ENCODE measurements around the gene PIM1.

Gene PIM1

GRCh38 chr6:37205175-37205996 lies 35.4 kb downstream of the PIM1 start:
- no peak overlapping the region for H4K91ac ChIP-seq (ENCODE audit: low read depth, low read length, poor library complexity)
- H3K4me2 ChIP-seq (ENCODE audit: insufficient read depth, low read length, poor library complexity, severe bottlenecking) = no peak overlapping the region
- H3K36me3 ChIP-seq (replicated peaks in 1 of 2; ENCODE audit: control insufficient read depth in 2 of 2, insufficient read depth in 2 of 2, low read length in 2 of 2) = no peaks in the 10 kb centered on the region
- no peak overlapping the region for H3K23ac ChIP-seq (ENCODE audit: low read depth, low read length, poor library complexity)
- H2BK12ac ChIP-seq (ENCODE audit: low read length) = no peak overlapping the region
- H2BK15ac ChIP-seq (ENCODE audit: low read length) = no peak overlapping the region
- no peaks in the 10 kb centered on the region for H3K79me1 ChIP-seq (ENCODE audit: low read depth, low read length)
- peaks cover 0 to 6% (median 2%) of the 10 kb centered on the region in 3 experiments for H3K27me3 ChIP-seq (ENCODE audit: control insufficient read depth in 3 of 3, insufficient read depth in 3 of 3, low read depth in 1 of 3, low read length in 3 of 3)
- H2BK120ac ChIP-seq (ENCODE audit: low read depth, low read length) = no peak overlapping the region
- H2AK5ac ChIP-seq (ENCODE audit: low read depth, low read length) = no peak overlapping the region
- H3K9me3 ChIP-seq (replicated peaks in 1 of 2; ENCODE audit: control insufficient read depth in 2 of 2, insufficient read depth in 1 of 2, low read depth in 1 of 2, low read length in 2 of 2) = no peaks in the 10 kb centered on the region
- H2BK5ac ChIP-seq (ENCODE audit: low read length) = no peak overlapping the region
- DNase-seq (ENCODE audit: low spot score) = no peak
- H3K14ac ChIP-seq (ENCODE audit: low read length) = no peak overlapping the region
- H3K4ac ChIP-seq (ENCODE audit: low read length) = no peak overlapping the region
- peak overlapping the region; percentile 71 for H2AFZ ChIP-seq (ENCODE audit: low read length)
- no peak overlapping the region for H3K4me3 ChIP-seq (ENCODE audit: low read length in 2 of 2)
- no peak overlapping the region for H3K9ac ChIP-seq (ENCODE audit: low read depth, low read length, poor library complexity)
- H3K18ac ChIP-seq (ENCODE audit: low read length) = no peak overlapping the region
- no peak overlapping the region for H3K27ac ChIP-seq (replicated peaks; ENCODE audit: low read length)
- H3K4me1 ChIP-seq (ENCODE audit: control insufficient read depth in 2 of 2, insufficient read depth in 1 of 2, low read depth in 1 of 2, low read length in 2 of 2) = peaks cover 2 to 3% of the 10 kb centered on the region in 2 donors
- H4K8ac ChIP-seq (ENCODE audit: low read depth, low read length) = no peak overlapping the region
- WGBS, 2 donors (ENCODE audit: extremely low coverage in 2 of 2, insufficient read length in 2 of 2, insufficient replicate concordance in 1 of 2) = no CpG with 5 or more reads among the region's 13 CpGs

GRCh38 chr6:37205997-37206340 lies 36.0 kb downstream of the PIM1 start:
- no peak overlapping the region for H3K23ac ChIP-seq (ENCODE audit: low read depth, low read length, poor library complexity)
- WGBS, 2 donors (ENCODE audit: extremely low coverage in 2 of 2, insufficient read length in 2 of 2, insufficient replicate concordance in 1 of 2) = no CpG with 5 or more reads among the region's 4 CpGs
- H3K18ac ChIP-seq (ENCODE audit: low read length) = no peak overlapping the region
- H4K8ac ChIP-seq (ENCODE audit: low read depth, low read length) = no peak overlapping the region
- H3K79me1 ChIP-seq (ENCODE audit: low read depth, low read length) = no peaks in the 10 kb centered on the region
- H2BK15ac ChIP-seq (ENCODE audit: low read length) = no peak overlapping the region
- no peaks in the 10 kb centered on the region for H3K9me3 ChIP-seq (replicated peaks in 1 of 2; ENCODE audit: control insufficient read depth in 2 of 2, insufficient read depth in 1 of 2, low read depth in 1 of 2, low read length in 2 of 2)
- no peak overlapping the region for H3K4me2 ChIP-seq (ENCODE audit: insufficient read depth, low read length, poor library complexity, severe bottlenecking)
- H3K4me3 ChIP-seq (ENCODE audit: low read length in 2 of 2) = no peak overlapping the region
- peaks cover 0 to 2% (median 2%) of the 10 kb centered on the region in 3 experiments for H3K27me3 ChIP-seq (ENCODE audit: control insufficient read depth in 3 of 3, insufficient read depth in 3 of 3, low read depth in 1 of 3, low read length in 3 of 3)
- H2AK5ac ChIP-seq (ENCODE audit: low read depth, low read length) = no peak overlapping the region
- no peak overlapping the region for H2AFZ ChIP-seq (ENCODE audit: low read length)
- H3K14ac ChIP-seq (ENCODE audit: low read length) = no peak overlapping the region
- no peaks in the 10 kb centered on the region for H3K36me3 ChIP-seq (replicated peaks in 1 of 2; ENCODE audit: control insufficient read depth in 2 of 2, insufficient read depth in 2 of 2, low read length in 2 of 2)
- no peak overlapping the region for H2BK120ac ChIP-seq (ENCODE audit: low read depth, low read length)
- no peak overlapping the region for H3K9ac ChIP-seq (ENCODE audit: low read depth, low read length, poor library complexity)
- H3K4ac ChIP-seq (ENCODE audit: low read length) = no peak overlapping the region
- no peak overlapping the region for H4K91ac ChIP-seq (ENCODE audit: low read depth, low read length, poor library complexity)
- H2BK5ac ChIP-seq (ENCODE audit: low read length) = no peak overlapping the region
- peaks cover 2 to 5% of the 10 kb centered on the region in 2 donors for H3K4me1 ChIP-seq (ENCODE audit: control insufficient read depth in 2 of 2, insufficient read depth in 1 of 2, low read depth in 1 of 2, low read length in 2 of 2)
- DNase-seq (ENCODE audit: low spot score) = no peak
- no peak overlapping the region for H2BK12ac ChIP-seq (ENCODE audit: low read length)
- H3K27ac ChIP-seq (replicated peaks; ENCODE audit: low read length) = no peak overlapping the region

DNA sequence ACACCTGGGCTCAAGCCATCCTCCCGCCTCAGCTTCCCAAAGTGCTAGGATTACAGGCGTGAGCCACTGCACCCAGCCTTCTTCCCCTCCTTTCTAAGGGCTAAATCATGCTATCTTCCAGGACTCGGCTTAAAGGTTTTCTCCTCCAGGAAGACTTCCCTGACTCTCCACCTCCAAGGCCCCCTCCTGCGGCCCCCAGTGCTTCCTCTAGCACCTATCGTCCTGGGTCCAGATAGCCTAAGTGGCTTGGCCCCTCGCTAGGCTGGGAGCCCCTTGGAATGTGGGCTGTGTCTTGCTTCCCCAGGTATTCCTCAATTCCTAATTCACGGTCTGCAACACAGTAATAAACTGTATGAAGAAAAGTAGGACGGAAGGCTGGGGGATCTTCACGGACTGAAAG lies 36.7 kb downstream of the PIM1 start:
- no peak overlapping the region for H3K9ac ChIP-seq (ENCODE audit: low read depth, low read length, poor library complexity)
- H2AFZ ChIP-seq (ENCODE audit: low read length) = no peak overlapping the region
- no peak overlapping the region for H3K4ac ChIP-seq (ENCODE audit: low read length)
- H3K23ac ChIP-seq (ENCODE audit: low read depth, low read length, poor library complexity) = no peak overlapping the region
- no peak overlapping the region for H3K18ac ChIP-seq (ENCODE audit: low read length)
- H3K79me1 ChIP-seq (ENCODE audit: low read depth, low read length) = no peaks in the 10 kb centered on the region
- WGBS, 2 donors (ENCODE audit: extremely low coverage in 2 of 2, insufficient read length in 2 of 2, insufficient replicate concordance in 1 of 2) = no CpG with 5 or more reads among the region's 9 CpGs
- no peak overlapping the region for H3K14ac ChIP-seq (ENCODE audit: low read length)
- no peak overlapping the region for H2BK5ac ChIP-seq (ENCODE audit: low read length)
- H3K9me3 ChIP-seq (replicated peaks in 1 of 2; ENCODE audit: control insufficient read depth in 2 of 2, insufficient read depth in 1 of 2, low read depth in 1 of 2, low read length in 2 of 2) = no peaks in the 10 kb centered on the region
- H4K8ac ChIP-seq (ENCODE audit: low read depth, low read length) = no peak overlapping the region
- no peak overlapping the region for H2BK120ac ChIP-seq (ENCODE audit: low read depth, low read length)
- DNase-seq (ENCODE audit: low spot score) = no peak
- no peak overlapping the region for H3K4me2 ChIP-seq (ENCODE audit: insufficient read depth, low read length, poor library complexity, severe bottlenecking)
- H4K91ac ChIP-seq (ENCODE audit: low read depth, low read length, poor library complexity) = no peak overlapping the region
- no peak overlapping the region for H2BK12ac ChIP-seq (ENCODE audit: low read length)
- peaks cover 2 to 5% of the 10 kb centered on the region in 2 donors for H3K4me1 ChIP-seq (ENCODE audit: control insufficient read depth in 2 of 2, insufficient read depth in 1 of 2, low read depth in 1 of 2, low read length in 2 of 2)
- no peak overlapping the region for H2AK5ac ChIP-seq (ENCODE audit: low read depth, low read length)
- H3K36me3 ChIP-seq (replicated peaks in 1 of 2; ENCODE audit: control insufficient read depth in 2 of 2, insufficient read depth in 2 of 2, low read length in 2 of 2) = no peaks in the 10 kb centered on the region
- peaks cover 0 to 2% (median 0%) of the 10 kb centered on the region in 3 experiments for H3K27me3 ChIP-seq (ENCODE audit: control insufficient read depth in 3 of 3, insufficient read depth in 3 of 3, low read depth in 1 of 3, low read length in 3 of 3)
- H2BK15ac ChIP-seq (ENCODE audit: low read length) = no peak overlapping the region
- no peak overlapping the region for H3K27ac ChIP-seq (replicated peaks; ENCODE audit: low read length)
- H3K4me3 ChIP-seq (ENCODE audit: low read length in 2 of 2) = no peak overlapping the region

GRCh38 chr6:37207903-37208456 lies 38.0 kb downstream of the PIM1 start:
- Histone ChIP-seq H4K91ac (ENCODE audit: low read depth, low read length, poor library complexity) (no peak overlapping the region), H3K4me3 (ENCODE audit: low read length in 2 of 2) (no peak overlapping the region), H3K18ac (ENCODE audit: low read length) (no peak overlapping the region), H3K14ac (ENCODE audit: low read length) (no peak overlapping the region), H2BK5ac (ENCODE audit: low read length) (no peak overlapping the region), H3K4ac (ENCODE audit: low read length) (no peak overlapping the region), H3K9me3 (replicated peaks in 1 of 2; ENCODE audit: control insufficient read depth in 2 of 2, insufficient read depth in 1 of 2, low read depth in 1 of 2, low read length in 2 of 2) (no peaks in the 10 kb centered on the region), H3K4me1 (ENCODE audit: control insufficient read depth in 2 of 2, insufficient read depth in 1 of 2, low read depth in 1 of 2, low read length in 2 of 2) (peaks cover 2 to 5% of the 10 kb centered on the region in 2 donors), H2BK15ac (ENCODE audit: low read length) (no peak overlapping the region), H3K9ac (ENCODE audit: low read depth, low read length, poor library complexity) (no peak overlapping the region), H2BK120ac (ENCODE audit: low read depth, low read length) (no peak overlapping the region), H2AFZ (ENCODE audit: low read length) (no peak overlapping the region), H3K27me3 (ENCODE audit: control insufficient read depth in 3 of 3, insufficient read depth in 3 of 3, low read depth in 1 of 3, low read length in 3 of 3) (peaks cover 0 to 2% (median 0%) of the 10 kb centered on the region in 3 experiments), H3K36me3 (replicated peaks in 1 of 2; ENCODE audit: control insufficient read depth in 2 of 2, insufficient read depth in 2 of 2, low read length in 2 of 2) (no peaks in the 10 kb centered on the region), H3K27ac (replicated peaks; ENCODE audit: low read length) (no peak overlapping the region), H2AK5ac (ENCODE audit: low read depth, low read length) (no peak overlapping the region), H3K23ac (ENCODE audit: low read depth, low read length, poor library complexity) (no peak overlapping the region), H3K79me1 (ENCODE audit: low read depth, low read length) (no peaks in the 10 kb centered on the region), H3K4me2 (ENCODE audit: insufficient read depth, low read length, poor library complexity, severe bottlenecking) (no peak overlapping the region), H4K8ac (ENCODE audit: low read depth, low read length) (no peak overlapping the region), H2BK12ac (ENCODE audit: low read length) (no peak overlapping the region)
- no CpG with 5 or more reads among the region's 7 CpGs for WGBS, 2 donors (ENCODE audit: extremely low coverage in 2 of 2, insufficient read length in 2 of 2, insufficient replicate concordance in 1 of 2)
- DNase-seq (ENCODE audit: low spot score) = peak; percentile 65

Data from neuronal stem cell (in vitro differentiated cells).